Right lobe of liver (tissue), 6 donors: Measurements from ENCODE around the gene INO80C. TPM values are rescaled to one million over a fixed set of nuclear protein-coding genes. Genes with fewer than 3 reads are reported as not detected.

ENCODE experiments used
- ATAC-seq, 4 donors: fragments of 200-7000 bp; cut with Tn5 transposase; one replicate each; pipeline ENCODE4 v1.9.1; 2020; ENCODE audit warnings: mild to moderate bottlenecking in 4 of 4, moderate library complexity in 4 of 4
- DNase-seq, 3 donors: peaks; one replicate each; pipeline ENCODE4 v3.0.0-alpha.2; 2020
- H3K27ac ChIP-seq, 3 donors: fragments of 200-600 bp; one replicate each; pipeline ENCODE4 v1.8.0; 2022
- H3K27me3 ChIP-seq, 2 donors: fragments of 200-600 bp; one replicate each; pipeline ENCODE4 v1.8.0; 2022
- H3K36me3 ChIP-seq, 4 donors: fragments of 200-600 bp; sonication (generic) in 1 of 4; one replicate each; pipeline versions ENCODE4 v1.5.1 to v1.8.0; 2017 to 2022; ENCODE audit warnings: control low read depth in 1 of 4
- H3K4me1 ChIP-seq, 4 donors: fragments of 200-600 bp; sonication (generic) in 1 of 4; one replicate each; pipeline versions ENCODE4 v1.5.1 to v1.8.0; 2017 to 2022; ENCODE audit warnings: control low read depth in 1 of 4
- H3K4me3 ChIP-seq, 3 donors: fragments of 200-600 bp; one replicate each; pipeline ENCODE4 v1.8.0; 2022
- H3K9me3 ChIP-seq, 4 donors: fragments of 200-600 bp; sonication (generic) in 1 of 4; one replicate each; pipeline versions ENCODE4 v1.5.1 to v1.8.0; 2017 to 2022; ENCODE audit warnings: control low read depth in 1 of 4
- CTCF ChIP-seq, 4 donors: fragments of 200-600 bp in 3 of 4; fragments of 450-650 bp in 1 of 4; IDR thresholded peaks; one replicate each; pipeline versions ENCODE4 v1.5.1 to v1.8.0; 2016 to 2022; ENCODE audit warnings: antibody characterized with exemption in 4 of 4, mild to moderate bottlenecking in 2 of 4
- POLR2A ChIP-seq: fragments of 450-650 bp; IDR thresholded peaks from one replicate; pipeline ENCODE4 v1.6.1; 2017; ENCODE audit warnings: antibody characterized with exemption, mild to moderate bottlenecking
- WGBS: methylation state at CpG from one replicate; pipeline ENCODE4 v1.1.6; 2018; ENCODE audit warnings: low coverage, low lambda C conversion rate; ENCODE audit not compliant: insufficient coverage; ENCODE audit errors: missing lambda C conversion rate; 5-methylcytosine and 5-hydroxymethylcytosine counted together
- intact Hi-C, 2 donors: fragments of 100-400 bp; cut with DNase I; formaldehyde crosslinking; loops; one replicate each; pipeline versions ENCODE4 v1.11.2 to v1.14.1; 2022
- small RNA-seq, 2 experiments: library from RNA; depleted of rRNA; stranded (forward); fragments of <200 nt; gene quantifications; one replicate each; pipeline ENCODE3, GENCODE V24; 2016
- total RNA-seq, 6 experiments: library from RNA; depleted of rRNA in 2 of 6; stranded (reverse); fragments of >200 nt in 2 of 6; fragmentation: NEBNext Ultra II Directional in 3 of 6; extraction: Animal tissue kit (Norgen Biotek cat#: 25700) in 3 of 6; gene quantifications; one replicate each; pipeline versions ENCODE4 v1.1.0 to v1.2.4, GENCODE V29; 2016 to 2023
- donor health status: DM: no; HTN: yes; CAD: no.
- donor health status: DM: no; HTN: no; CAD: no.
- donor health status: DM: no; HTN: no; CAD: no.
- donor health status: DM: no; HTN: yes; CAD: no.
- donor health status: DM: no; HTN: yes; CAD: no.

Gene INO80C
- total RNA-seq, 6 experiments from 2014 or later = 6.4 to 12.7 (median 9.7) TPM

- intact Hi-C loops = no loop called here
- no peak for ATAC-seq
- H3K4me3 ChIP-seq = no peak overlapping the region
- no peak for DNase-seq
- H3K27me3 ChIP-seq = no peaks in the 10 kb centered on the region
- 97% methylated on average over 2 of the region's 3 CpGs for WGBS
- H3K9me3 ChIP-seq = peaks cover 0 to 6% (median 0%) of the 10 kb centered on the region in 4 donors
- no peaks in the 10 kb centered on the region for H3K36me3 ChIP-seq
- TF ChIP-seq POLR2A (no peak), CTCF (IDR thresholded peaks at IDR 0.05) (no peak)
- H3K4me1 ChIP-seq = no peaks in the 10 kb centered on the region
- no peak overlapping the region for H3K27ac ChIP-seq
Observed at GRCh38 chr18:35424356-35424755, 73.4 kb downstream of the INO80C start.

GRCh38 chr18:35422237-35422636 is 75.5 kb downstream of the INO80C start:
- DNase-seq (no peak), ATAC-seq (no peak)
- WGBS = 80% methylated on average over 1 of the region's 3 CpGs
- Histone ChIP-seq H3K27ac (no peak overlapping the region), H3K4me3 (no peak overlapping the region), H3K36me3 (no peaks in the 10 kb centered on the region), H3K9me3 (peaks cover 0 to 6% (median 3%) of the 10 kb centered on the region in 4 donors), H3K27me3 (no peaks in the 10 kb centered on the region), H3K4me1 (no peaks in the 10 kb centered on the region)
- intact Hi-C loops = no loop called here
- no peak for TF ChIP-seq POLR2A
- TF ChIP-seq CTCF (IDR thresholded peaks at IDR 0.05) = no peak

DNA sequence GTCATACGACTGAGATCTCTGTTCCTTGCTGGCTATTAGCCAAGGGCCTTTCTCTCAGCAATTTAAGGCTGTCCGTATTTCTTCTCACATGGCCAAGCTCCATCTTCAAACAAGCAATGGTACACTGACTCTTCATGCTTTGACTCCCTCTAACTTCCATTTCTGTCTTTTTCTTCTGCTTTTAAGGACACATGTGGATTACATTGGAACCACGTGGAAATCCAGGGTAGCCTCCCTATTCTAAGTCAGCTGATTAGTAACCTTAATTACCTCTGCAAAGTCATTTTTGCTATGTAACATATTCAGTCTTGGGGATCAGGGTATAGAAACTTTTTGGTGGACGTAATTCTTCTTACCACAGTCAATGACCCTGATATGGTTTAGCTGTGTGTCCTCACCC is 79.2 kb downstream of the INO80C start:
- no peak for TF ChIP-seq CTCF (IDR thresholded peaks at IDR 0.05)
- no peak for TF ChIP-seq POLR2A
- Histone ChIP-seq H3K9me3 (peaks cover 0 to 6% (median 3%) of the 10 kb centered on the region in 4 donors), H3K27me3 (no peaks in the 10 kb centered on the region), H3K27ac (no peak overlapping the region), H3K4me3 (no peak overlapping the region), H3K36me3 (no peaks in the 10 kb centered on the region), H3K4me1 (no peaks in the 10 kb centered on the region)
- DNase-seq (no peak), ATAC-seq (no peak)
- intact Hi-C loops = loop anchor here in 1 of 2 donors (10.0 kb wide), 1 partner anchor 96 kb away; no protein-coding TSS in a partner anchor
- whole genome bisulfite sequencing = 72% methylated on average over 4 of the region's 4 CpGs

Small RNA genes within 50 kb of the gene (small RNA-seq; reads per million reads assigned to genes)
- 0 reads per million in 2 experiments for gene AC007998.5

Other genes starting within 250 kb of the INO80C start
- 1 to 10 TPM; 4.3 to 6.0 (median 5.0) TPM for gene ZSCAN30, start 207.7 kb downstream of the INO80C start, total RNA-seq
- gene ZNF24, start 153.5 kb downstream of the INO80C start, total RNA-seq = 10 to 100 TPM; 17.7 to 31.5 (median 25.5) TPM
- 1 to 10 TPM in 4 of 6 experiments, under 1 TPM in 2; 0.62 to 1.9 (median 1.5) TPM for gene ZNF396, start 120.6 kb downstream of the INO80C start, total RNA-seq
- gene GALNT1, start 83.8 kb upstream of the INO80C start, total RNA-seq = 10 to 100 TPM; 28.0 to 47.4 (median 40.4) TPM